CD4-positive, alpha-beta T cell treated with Interferon alpha-2 for 1 hour (primary cell): ENCODE data around the gene XPO4.
A peak's percentile ranks its signal among the peaks of the same experiment; 100 is the strongest.
"Not testable (repeated sequence)": the region's sequence is repeated elsewhere in the genome, so short reads cannot be mapped to it uniquely, and the experiment has no call there.

ENCODE experiments used
- DNase-seq, 2 donors: peaks; one replicate each; pipeline ENCODE4 v3.0.0-alpha.2; 2020 to 2022

XPO4 gene

DNA sequence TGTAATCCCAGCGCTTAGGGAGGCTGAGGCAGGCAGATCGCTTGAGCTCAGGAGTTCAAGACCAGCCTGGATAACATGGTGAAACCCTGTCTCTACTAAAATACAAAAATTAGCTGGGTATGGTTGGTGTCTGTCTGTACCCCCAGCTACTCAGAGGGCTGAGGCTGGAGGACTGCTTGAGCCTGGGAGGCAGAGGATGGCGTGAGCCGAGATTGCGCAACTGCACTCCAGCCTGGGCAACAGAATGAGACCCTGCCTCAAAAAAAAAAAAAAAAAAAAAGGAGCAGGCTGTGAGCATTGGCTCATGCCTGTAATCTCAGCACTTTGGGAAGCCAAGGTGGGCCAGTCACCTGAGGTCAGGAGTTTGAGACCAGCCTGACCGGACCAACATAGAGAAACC is 12.0 kb downstream of the XPO4 start:
- DNase-seq, result not testable (repeated sequence)

DNA sequence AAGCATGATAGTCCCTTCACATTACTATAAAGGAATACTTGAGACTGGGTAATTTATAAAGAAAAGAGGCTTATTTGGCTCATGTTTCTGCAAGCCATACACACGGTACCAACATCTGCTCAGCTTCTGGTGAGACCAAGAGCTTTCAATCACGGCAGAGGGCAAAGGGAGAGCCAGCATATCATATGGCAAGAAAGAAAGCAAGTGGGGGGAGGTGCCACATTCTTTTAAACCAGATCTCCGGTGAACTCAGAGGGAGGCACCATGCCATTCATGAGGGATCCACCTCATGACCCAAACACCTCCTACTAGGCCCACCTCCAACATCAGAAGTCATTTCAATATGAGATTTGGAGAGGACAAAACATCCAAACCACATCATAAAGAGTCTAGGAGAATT is 20.3 kb downstream of the XPO4 start:
- DNase-seq, result no peak

DNA sequence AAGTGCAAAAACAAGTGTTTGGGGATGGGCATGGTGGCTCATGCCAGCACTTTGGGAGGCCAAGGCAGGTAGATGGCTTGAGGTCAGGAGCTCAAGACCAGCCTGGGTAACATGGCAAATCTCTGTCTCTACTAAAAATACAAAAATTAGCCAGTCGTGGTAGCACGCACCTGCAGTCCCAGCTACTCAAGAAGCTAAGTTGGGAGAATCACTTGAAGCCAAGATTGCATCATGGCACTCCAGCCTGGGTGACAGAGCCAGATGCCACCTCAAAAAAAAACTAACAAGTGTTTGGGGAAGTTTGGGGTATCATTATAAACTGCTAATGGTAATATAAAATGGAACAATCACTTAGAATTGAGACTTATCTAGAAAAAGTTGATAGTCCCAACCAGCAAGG is 24.6 kb downstream of the XPO4 start:
- DNase-seq, result no peak

DNA sequence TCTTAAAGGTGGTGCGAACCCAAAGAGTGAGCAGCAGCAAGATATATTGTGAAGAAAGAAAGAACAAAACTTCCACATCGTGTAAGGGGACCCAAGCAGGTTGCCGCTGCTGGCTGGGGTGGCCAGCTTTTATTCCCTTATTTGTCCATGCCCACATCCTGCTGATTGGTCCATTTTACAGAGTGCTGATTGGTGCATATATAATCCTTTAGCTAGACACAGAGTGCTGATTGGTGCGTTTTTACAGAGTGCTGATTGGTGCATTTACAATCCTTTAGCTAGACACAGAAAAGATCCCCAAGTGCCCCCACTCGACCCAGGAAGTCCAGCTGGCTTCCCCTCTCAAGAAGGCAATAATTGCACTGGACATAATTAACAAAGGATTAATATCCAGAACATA is 25.7 kb downstream of the XPO4 start:
- DNase-seq, result not testable (repeated sequence)

DNA sequence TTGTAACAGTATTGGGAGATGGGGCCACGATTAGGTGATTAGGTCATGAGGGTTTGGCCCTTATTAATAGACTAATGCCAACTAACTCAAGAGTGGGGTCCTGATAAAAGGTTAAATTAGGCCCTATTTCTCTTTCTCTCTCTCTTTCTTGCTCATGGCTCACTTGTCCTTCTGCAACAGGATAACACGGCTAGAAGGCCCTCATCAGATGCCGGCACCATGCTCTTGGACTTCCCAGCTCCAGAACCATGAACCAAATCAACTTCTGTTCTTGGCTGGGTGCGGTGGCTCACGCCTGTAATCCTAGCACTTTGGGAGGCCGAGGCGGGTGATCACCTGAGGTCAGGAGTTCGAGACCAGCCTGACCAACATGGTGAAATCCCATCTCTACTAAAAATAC is 28.1 kb downstream of the XPO4 start:
- not testable (repeated sequence) for DNase-seq

DNA sequence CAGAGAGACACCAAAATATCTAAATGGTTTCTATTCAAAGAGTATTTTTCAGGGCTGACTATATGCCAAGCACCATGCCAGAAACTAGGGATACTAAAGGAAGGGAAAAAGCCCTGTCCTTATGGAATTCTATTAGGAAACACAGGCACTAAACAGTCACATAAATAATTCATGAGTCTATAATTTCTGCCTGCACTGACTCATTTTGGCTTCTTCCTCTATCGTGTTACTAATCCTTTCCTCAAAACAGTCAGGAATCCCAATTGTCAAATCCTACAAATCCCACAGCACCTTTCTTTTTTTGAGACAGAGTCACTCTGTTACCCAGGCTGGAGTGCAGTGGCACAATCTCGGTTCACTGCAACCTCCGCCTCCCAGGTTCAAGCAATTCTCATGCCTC is 29.2 kb downstream of the XPO4 start:
- DNase-seq, result no peak

DNA sequence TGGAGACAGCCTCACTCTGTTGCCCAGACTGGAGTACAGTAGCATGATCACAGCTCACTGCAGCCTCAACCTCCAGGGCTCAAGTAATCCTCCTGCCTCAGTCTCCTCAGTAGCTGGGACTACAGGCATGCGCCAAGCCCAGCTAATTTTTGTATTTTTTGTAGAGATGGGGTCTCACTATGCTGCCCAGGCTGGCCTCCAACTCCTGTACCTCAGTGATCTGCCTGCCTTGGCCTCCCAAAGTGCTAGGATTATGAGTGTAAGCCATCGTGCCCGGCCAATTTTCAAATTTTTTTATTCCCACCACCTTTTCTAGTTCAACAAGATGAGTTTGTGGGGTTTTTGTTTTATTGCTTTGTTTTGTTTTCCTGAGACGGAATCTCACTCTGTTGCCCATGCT is 31.7 kb downstream of the XPO4 start:
- DNase-seq, result no peak

DNA sequence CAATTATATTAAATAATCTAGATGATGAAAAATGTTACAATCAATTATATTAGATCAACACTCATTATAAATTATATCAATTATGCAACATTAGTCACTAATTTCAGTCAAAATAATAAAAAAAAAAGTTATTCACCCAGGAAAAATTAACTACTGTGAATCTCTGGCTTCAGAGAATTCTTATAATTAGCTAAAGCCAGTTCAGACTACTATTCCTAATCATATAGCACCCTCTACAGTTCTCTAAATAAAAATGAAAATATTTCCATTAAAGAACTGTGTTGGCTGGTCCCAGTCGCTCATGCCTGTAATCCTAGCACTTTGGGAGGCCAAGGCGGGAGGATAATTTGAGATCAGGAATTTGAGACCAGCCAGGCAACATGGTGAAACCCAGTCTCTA is 33.0 kb downstream of the XPO4 start:
- DNase-seq, result no peak

DNA sequence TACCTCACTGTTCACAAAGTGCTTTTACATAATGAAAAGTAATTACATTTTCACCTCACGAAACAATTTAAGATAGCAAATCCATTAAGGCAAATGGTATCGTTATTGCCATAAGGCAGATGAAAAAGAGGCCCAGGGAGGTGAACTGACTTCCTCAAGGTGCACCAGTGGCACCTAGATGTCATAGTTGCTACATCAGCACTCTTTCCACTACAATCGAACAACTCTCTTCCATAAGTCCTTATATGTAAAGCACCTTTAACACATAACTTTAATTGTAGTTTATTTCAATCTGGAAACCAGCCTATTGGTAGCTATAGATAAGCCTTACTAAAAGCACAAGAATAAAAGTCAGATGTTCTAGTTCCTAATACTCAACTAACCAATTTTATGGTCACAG is 35.1 kb downstream of the XPO4 start:
- no peak for DNase-seq

DNA sequence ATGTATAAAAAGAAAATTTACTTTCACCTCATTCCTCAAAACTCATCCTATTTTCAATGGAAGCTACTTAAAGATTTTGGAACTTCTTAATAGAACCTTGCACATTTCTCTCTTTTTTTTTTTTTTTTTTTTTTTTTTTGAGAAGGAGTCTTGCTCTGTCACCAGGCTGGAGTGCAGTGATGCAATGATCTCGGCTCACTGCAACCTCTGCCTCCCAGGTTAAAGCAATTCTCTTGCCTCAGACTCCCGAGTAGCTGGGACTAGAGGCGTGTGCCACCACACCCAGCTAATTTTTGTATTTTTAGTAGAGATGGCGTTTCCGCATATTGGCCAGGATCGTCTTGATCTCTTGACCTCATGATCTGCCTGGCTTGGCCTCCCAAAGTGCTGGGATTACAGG is 40.9 kb downstream of the XPO4 start:
- DNase-seq, result not testable (repeated sequence)

DNA sequence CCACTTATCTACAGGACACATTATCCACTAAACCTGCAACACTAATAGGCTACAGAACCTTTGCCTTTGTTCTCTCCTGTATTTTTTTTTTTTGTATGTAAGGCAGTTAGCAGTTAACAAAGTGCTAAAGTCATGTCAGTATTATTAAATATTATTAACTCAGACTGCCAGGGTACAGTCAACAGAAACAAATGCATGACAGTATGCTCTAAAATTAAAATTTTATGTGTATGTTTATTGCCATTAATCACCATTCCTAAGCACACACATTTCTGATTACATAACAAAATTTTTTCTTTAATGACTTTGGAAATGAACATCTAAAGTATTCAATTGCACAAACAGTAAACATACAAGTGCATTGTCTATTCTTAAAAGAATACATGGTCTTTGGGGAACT is 41.7 kb downstream of the XPO4 start:
- no peak for DNase-seq

DNA sequence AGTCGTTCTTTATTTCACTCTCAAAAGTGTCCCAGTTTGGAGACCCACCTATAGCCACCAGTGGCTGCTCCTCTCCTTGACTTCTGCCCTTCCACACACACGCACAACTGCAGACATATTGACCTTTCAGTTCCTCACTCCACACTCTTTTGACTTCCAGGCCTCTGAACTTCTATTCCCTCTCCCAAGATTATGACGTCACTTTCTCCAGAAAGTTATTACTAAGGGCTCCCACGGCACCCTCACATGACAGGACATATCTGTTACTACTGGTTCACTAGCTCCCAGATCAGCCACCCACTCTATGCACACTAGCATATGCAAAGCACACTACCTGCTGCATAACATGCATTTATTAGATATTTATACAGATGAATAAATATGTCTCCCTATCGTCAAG is 45.9 kb downstream of the XPO4 start:
- DNase-seq, result no peak

DNA sequence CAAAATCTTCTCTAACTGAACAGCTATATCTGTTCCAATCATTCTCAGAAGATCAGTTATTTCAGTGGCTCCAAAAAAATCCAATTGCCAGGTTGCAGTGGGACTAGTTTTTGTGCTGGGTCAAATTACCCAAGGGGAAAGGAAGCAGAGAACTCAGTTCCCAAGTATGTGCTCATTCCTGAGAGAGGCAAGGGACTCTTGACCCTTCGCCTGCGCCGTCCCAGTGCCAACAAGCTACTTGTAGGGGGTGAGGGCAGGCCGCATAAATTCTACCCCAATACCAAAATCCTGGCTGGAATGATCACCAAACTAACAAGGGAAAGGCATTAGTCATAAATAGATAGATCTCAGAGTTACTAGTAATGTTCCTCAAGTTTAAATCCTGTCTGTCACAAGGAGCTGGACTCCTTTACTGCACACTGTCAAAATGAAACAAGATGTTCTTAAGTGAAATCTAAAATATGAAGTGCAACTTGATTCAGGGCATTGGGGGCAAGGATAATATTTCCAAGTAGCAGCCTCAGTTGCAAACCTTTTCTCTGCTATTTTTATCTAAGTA is 50.6 kb downstream of the XPO4 start:
- DNase-seq, result no peak

DNA sequence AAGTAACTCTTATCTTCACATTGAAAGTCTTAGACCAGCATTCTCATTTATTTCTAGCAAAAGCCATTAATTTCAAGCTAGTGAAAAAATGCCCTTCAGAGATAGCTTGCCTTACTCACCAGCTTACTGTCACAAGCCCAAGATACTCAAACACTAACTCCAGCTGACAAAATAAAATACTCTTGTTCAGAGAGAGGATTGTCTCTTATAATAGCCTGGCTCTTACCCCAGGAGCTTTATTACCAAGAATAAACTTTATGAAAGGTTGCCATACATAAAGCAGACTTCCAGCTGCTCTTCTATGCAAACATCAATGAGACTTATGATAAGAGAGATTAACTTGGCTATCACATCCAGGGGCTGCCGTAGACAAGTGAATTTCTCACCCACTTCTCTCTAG is 53.6 kb downstream of the XPO4 start:
- DNase-seq, result no peak

DNA sequence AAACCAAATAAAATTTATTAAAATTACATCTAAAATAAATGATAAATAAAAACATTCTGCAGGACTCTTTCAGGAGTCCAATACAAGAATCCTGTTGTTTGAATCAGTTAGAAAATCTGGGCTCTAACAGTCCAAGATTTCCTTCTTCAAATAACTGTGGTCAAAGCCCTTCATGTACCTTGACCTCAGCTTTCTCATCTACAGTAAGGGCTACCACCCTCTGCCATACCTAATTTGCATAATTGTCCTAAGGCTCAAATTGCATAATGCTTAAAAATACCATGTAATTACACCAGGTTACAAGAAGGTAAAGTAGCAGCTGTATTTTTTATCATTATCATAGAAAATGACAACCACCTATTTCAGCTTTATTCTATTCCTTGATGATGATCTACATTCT is 54.3 kb downstream of the XPO4 start:
- DNase-seq, result no peak

DNA sequence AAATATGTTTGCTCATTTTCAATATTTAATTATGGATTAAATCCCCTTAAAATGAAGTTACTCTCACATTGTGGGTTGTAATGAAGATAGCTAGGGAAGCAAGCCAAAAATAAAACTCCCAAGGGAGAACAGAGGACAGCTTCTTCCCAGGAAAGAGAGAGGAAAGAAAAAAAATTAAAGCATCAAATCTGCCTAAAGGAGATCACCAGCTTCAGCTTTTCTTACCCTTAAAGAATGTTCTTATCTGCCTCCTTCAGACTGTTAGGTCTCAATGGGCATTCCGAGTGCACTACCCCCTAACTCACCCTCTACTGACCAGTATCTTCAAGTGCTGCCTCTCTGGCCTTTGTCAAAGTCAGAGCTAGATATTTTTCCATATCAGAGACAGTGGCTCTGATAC is 55.2 kb downstream of the XPO4 start:
- no peak for DNase-seq

DNA sequence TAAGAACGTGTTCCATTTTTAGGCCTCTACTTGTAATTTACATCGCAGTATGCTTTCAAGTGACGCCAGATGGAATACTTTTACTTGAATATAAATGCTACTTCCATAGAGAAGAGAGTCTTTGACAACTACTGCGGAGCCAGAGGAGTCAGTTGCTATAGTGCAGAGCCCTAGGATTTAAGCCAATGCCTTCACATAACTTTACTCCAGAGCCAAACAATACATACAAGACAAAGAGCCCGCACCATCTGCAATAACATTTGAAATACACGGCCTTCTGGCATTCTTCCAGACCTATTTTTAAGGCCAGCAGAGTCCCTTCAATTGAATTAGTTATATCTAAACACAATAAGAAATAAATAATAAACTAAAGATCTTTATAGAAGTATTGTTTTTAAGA is 59.4 kb downstream of the XPO4 start:
- no peak for DNase-seq

DNA sequence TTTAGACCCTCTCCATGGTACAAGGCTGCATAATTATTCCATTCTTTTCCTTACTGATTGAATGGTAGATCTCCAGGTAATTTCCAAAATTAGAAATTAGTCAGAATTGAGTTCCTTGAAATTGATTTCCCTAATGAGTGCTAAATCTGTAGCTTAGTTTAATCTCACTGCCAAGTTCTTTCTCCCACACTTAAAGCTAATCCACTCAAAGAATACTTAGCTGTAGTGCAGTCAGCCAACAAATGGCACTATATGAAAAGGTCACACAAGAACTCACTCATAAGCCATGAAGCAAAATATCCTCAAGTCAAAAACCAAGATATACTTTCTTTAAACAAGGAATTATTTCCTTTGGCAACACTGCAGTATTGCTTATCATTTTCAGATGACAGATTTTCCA is 62.0 kb downstream of the XPO4 start:
- no peak for DNase-seq

DNA sequence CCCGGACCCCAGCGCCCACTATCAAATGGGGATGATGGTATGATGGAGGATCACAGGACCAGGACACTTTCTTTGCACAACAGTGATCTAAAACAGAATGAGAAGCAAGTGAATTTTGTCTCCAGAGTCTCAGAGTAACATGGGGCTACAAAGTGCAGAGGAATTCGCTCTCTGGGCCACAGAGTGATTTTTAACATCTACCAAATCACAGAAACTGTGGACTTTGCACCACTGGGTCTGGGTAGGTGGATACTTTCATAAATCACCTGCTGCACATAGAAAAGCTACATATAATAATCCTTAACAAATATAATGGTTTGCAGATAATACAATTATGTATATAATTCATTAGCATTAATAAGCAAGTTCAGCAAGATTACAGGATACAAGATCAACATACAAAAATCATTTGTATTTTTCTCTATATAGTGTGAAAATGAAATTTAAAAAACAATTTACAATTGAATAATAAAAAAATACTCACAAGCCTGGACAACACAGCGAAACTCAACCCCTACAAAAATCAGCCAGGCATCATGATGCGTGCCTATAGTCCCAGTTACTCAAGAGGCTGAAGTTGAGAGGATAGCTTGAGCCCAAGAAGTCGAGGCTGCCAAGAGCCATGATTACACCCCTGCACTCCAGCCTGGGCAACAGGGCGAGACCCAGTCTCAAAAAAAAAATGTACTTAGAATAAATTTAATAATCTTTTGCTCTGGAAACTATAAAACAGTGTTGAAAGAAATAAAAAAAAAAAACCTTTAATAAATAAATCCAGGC is 68.5 kb downstream of the XPO4 start:
- no peak for DNase-seq

DNA sequence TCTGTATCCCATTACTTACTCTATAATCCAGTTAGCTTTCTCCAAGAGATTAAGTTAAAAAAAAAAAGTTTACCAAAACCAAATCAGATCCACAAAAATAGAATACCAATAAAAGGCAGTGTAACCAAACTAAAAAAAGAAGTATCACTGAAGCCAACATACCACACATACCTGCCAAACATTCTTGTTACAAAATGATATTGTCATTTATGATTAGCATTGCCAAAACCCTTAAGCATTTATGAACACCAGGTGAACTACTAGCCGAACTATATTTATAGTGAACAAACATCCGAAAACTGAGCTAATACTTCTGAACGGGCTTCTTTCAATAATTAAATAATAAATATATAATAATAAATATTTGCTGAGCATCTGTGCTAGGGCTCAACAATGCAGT is 69.7 kb downstream of the XPO4 start:
- no peak for DNase-seq

DNA sequence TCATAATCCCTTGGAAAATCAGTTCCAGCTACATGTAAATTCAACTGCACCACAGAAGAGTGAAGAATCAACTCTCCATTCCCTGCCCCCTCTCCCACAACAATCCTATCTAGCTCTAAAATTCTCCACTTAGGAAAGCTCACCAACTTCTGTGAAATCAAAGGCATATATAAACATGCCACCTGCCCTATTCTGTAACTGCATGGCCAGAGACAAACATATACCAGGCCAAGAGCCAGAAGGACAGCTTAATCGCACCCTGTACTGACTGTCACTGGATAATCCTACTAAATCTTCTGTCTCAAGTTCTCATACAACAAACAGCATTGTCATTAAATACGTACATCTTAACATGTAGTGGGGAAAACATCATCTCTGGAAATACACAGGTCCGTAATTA is 70.6 kb downstream of the XPO4 start:
- DNase-seq, result no peak

DNA sequence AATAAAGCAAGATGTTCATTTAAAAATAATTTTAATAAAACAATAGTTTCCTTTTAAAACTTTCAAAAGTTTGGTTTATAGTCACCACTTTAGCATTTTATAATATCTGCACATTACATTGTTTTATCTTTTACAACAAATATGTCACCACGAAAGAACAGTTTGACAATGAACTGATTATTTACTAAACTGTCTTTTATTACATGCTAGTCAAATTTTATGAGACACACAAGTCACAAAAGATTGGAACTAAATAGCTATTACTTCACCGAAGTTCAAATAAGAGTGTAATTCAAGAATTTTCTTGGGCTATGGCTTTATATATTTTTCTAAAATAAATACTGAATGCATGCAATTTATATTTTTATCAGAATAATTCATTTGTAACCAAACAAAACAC is 71.3 kb downstream of the XPO4 start:
- no peak for DNase-seq

DNA sequence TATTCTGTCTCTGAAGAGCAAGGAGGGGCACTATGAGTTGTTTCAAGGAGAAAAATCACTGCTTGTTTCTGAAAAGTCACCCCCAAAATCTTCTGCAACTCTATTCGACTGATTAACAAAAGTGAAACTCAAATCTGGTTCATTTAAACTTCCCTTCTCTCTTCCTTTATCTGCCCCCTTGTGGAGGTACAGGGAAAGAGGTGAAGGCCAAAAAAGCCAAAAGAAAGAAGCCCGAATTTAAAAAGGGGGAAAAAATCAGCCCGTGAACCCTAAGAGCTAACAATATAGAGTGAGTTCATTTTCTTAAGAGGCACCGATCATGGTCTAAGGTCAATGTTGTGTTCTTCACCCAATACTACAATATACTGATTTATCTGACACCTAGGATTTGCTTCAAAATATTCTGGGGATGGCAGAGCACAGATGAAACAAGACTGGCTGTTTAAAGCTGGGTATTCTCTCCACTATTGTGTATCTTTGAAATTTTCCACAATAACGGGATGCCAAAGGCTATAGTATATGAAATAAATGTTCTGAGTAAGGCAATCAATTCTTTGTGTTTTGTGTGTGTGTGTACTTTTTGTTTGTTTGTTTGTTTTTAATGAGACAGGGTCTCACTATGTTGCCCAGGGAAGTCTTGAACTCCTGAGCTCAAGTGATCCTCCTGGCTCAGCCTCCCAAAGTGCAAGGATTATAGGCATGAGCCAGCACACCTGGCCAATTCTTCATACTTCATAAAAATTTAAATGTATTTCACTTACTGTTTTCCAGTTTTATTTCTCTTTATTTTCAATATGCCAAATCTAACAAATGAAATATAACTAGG is 73.8 kb downstream of the XPO4 start:
- peak; percentile 27 to 79 for DNase-seq

DNA sequence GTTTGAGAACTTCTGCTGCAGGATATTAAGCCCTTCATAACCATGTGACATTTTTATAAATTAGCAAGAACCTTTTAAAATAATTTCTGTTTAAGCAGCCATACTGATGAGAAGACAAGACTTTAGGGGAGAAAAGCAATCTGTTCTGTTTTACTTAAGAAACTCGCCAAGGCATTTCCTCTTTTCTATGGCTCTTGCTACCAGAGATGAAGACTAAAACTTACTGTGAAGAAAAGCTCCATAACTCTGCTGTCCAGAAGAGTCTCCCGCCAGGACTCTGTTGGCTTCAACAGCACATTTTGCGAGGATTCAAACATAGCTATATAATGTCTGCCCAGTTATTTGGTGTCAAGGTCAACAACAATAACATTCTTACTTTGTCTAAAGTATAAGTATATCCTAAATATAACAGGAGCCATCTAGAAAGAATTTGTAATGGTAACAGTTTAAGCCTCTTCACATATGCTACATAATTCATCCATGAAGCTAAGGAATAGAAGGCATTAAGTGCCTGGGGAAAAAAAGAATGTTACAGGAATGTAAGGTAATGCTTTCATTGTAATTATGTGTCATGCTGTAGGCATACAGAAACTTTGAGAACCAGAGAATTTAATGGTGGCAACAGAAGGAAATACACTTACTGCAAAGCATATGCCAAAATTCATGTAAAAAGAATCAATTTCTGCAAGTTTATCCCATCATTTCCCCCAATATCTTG is 75.5 kb downstream of the XPO4 start:
- no peak for DNase-seq
